Skin of body (tissue), 2 donors: Measurements from ENCODE around the gene SEC23IP. TPM values are rescaled to one million over a fixed set of nuclear protein-coding genes. Genes with fewer than 3 reads are reported as not detected.
"Not testable (repeated sequence)": the region's sequence is repeated elsewhere in the genome, so short reads cannot be mapped to it uniquely, and the experiment has no call there.

Experiments used
- DNase-seq: peaks from one replicate; lab custom pipeline; 2025; lab: John Stamatoyannopoulos, UW
- total RNA-seq: library from RNA; depleted of rRNA; stranded (reverse); fragments of >200 nt; gene quantifications from one replicate; pipeline ENCODE4 v1.2.3, GENCODE V29; 2014

SEC23IP gene
- total RNA-seq, 1 donor from 2014 or later = 17.1 TPM

DNA sequence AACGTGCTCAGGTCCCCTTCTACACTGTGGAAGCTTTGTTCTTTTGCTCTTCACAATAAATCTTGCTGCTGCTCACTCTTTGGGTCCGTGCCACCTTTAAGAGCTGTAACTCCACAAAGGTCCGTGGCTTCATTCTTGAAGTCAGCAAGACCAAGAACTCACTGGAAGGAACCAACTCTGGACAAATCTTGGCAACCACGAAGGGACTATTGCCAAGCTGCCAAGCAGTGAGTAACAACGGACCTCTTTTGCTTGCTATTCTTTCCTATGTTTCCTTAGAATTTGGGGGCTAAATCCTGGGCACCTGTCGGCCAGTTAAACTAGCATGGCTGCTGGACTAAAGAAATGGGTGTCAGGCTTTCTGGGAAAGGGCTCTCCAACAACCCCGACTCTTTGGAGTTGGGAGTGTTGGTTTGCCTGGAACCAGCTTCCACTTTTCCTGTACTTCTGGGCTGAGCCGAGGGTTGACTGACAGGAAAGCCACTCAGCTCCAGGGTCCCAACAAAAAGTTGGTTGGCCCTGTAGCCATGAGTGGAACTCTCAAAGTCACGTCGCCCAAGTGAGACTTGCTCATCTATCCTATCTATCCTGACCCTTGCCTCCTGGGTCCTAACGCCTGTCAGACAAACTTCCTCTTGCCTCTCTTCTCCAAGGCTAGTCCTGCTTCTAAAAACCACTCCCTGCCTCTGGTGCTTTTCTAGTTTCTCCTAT lies 8.5 kb upstream of the SEC23IP start:
- not testable (repeated sequence) for DNase-seq

- not testable (repeated sequence) for DNase-seq
Measured at GRCh38 chr10:119886070-119886469, 6.5 kb upstream of the SEC23IP start.

GRCh38 chr10:119888715-119889114 lies 3.8 kb upstream of the SEC23IP start:
- not testable (repeated sequence) for DNase-seq

GRCh38 chr10:119889201-119889600 lies 3.3 kb upstream of the SEC23IP start:
- DNase-seq = not testable (repeated sequence)

- DNase-seq = not testable (repeated sequence)
Measured at GRCh38 chr10:119890307-119890706, 2.2 kb upstream of the SEC23IP start.

DNA sequence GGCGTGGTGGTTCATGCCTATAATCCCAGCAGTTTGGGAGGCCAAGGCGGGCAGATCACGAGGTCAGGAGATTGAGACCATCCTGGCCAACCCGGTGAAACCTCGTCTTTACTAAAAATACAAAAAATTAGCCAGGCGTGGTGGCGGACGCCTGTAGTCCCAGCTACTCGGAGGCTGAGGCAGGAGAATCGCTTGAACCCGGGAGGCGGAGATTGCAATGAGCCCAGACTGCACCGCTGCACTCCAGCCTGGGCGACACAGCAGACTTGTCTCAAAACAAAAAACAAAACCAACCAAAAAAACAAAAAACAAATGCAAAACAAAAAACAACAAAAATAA lies 712 bp upstream of the SEC23IP start:
- DNase-seq = not testable (repeated sequence)

DNA sequence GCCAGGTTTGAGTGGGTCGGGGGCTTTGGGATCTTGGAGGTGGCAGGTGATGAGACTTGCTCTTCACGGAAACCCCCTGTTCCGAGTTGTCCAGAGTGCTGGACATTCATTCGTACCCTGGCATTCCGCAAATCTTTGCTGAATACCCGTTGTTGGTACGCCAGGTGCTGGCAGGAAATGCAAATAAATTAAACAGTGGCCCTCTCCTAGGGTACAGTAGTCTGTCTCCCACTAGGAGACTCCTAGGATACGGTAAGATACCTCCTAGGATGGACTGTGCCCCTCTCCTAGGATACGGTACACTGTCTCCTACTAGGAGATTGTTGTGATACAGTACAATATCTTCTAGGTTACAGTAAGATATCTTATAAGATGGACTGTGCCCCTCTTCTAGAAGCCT lies 544 bp downstream of the SEC23IP start:
- no peak for DNase-seq

GRCh38 chr10:119893845-119894427 lies 1.4 kb downstream of the SEC23IP start:
- DNase-seq = no peak

DNA sequence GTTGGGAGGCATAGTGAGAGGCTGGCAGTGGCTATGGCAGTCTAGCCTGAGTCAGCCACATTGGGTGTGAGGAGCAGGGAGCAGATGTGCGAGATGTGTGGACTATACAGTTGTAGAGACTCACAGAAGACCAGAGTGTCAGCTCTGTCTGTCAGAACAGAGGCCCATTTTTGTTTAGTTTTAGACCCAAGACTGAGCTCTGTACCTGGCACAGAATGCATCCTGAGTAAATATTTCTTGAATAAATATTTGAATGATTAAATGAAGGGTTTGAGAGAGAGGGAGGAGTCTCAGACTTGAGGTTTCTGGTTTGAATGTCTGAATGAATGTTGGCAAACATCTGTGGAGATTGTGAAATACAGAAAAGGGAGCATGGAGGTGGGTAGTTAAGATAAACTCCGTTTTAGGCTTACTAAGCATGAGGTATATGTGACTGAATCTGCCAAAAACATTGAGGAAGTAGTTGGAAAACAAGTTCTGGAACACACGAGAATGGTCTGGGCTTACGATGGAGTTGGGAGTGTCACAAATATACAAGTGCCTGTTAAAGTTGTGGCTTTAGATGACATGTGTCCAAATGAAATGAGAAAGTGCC lies 3.6 kb downstream of the SEC23IP start:
- DNase-seq = no peak

DNA sequence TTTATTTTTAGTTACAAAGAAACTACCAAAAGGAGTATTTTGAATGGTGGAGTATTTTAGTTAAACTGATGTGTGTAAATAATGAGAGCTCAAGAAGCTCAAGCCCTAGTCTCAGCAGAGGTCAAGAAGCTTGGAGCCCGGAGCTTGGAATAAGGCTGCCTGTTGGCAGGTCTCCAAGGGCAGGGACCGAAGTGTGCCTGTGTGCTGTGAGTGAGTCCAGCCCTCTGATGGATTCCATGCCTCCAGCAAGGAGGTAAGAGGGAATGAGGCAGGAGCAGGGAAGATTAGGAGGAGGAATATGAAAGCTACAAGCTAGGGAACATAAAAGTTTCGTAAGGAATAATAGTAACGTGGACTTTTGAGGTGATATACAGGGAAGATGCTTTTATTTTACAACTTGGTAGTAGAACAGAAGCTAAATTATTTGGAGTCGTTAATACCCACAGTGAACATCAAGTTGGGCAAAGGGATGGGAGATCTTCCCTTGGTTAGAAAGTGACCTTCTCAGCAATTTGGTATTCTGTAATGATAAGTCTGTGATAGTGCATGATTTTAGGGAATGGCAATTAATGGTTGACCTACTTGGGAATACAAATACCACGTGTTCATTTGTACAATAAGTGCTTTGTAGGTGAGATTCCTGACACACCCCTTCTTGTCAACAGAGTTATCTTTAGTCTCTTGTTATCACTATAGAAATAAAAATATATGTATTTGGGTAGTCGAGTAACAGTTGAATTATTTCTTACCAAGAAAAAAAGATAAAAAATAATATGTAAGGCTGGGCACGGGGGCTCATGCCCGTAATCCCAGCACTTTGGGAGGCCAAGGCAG lies 4.6 kb downstream of the SEC23IP start:
- DNase-seq = no peak

DNA sequence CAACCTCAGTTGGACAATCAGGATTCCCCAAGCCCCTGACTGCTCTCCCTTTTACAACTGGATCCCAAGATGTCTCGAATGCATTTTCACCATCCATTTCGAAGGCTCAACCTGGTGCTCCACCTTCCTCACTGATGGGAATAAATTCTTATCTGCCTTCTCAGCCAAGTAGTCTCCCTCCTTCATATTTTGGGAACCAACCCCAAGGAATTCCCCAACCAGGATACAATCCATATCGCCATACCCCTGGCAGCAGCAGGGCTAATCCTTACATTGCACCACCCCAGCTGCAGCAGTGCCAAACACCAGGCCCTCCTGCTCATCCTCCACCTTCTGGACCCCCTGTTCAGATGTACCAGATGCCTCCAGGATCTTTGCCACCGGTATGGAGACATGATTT lies 6.0 kb downstream of the SEC23IP start:
- no peak for DNase-seq

GRCh38 chr10:119903946-119904666 lies 11.6 kb downstream of the SEC23IP start:
- no peak for DNase-seq

DNA sequence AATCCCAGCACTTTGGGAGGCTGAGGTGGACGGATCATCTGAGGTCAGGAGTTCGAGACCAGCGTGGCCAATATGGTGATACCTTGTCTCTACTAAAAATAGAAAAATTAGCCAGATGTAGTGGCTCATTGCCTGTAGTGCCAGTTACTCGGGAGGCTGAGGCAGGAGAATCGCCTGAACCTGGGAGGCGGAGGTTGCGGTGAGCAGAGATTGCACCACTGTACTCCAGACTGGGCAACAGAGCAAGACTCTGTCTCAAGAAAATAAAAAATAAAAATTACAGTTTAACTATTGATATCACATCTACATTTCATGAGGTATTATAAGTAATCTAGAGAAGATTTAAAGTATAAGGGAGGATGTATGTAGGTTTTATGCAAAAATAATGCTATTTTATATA lies 15.2 kb downstream of the SEC23IP start:
- not testable (repeated sequence) for DNase-seq

- no peak for DNase-seq
Measured at GRCh38 chr10:119908166-119908565, 15.6 kb downstream of the SEC23IP start.

DNA sequence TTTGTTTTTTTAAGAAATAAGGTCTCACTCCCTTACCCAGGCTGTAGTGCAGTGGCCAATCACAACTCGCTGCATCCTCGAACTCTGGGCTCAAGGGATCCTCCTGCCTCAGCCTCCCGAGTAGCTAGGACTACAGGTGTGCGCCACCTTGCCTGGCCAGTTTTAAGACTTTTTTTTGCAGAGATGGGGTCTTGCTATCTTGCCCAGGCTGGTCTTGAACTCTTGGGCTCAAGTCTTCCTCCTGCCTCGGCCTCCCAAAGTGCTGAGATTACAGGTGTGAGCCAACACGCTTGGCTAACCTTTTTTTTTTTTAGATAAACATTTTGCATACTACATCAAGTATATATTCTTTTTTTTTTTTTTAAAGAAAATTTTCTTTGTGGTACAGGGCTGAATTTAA lies 18.2 kb downstream of the SEC23IP start:
- DNase-seq = no peak

DNA sequence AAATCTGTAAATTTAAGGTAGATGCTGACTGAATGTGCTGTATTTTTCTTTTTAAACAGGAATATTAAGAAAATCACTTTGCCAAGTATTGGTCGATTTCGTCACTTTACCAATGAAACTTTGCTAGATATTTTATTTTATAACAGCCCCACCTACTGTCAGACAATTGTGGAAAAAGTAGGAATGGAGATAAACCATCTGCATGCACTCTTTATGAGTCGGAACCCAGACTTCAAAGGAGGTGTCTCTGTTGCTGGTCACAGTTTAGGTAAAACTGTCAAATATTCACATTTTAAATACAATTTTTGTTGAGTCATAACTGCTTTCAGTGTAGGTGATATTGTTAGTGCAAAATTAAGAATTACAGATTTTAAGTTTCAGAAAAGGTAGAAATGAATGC lies 25.2 kb downstream of the SEC23IP start:
- DNase-seq = no peak

DNA sequence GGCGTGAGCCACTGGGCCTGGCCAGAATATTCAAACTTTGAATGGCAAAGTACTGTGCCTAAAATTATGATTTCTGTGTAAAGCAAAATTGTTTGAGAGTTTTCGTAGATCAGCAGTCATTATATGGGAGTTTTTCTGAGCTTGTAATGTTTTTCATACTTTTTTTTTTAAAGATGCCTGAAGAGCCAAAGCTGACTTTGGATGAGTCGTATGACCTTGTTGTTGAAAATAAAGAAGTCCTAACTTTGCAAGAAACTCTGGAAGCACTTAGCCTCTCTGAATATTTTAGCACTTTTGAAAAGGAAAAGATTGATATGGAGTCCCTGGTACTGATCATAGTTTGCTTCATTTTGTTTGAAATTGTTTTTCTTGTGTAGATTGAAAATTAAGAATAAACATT lies 26.7 kb downstream of the SEC23IP start:
- DNase-seq = no peak

GRCh38 chr10:119919826-119920225 lies 27.3 kb downstream of the SEC23IP start:
- DNase-seq = no peak

GRCh38 chr10:119928411-119928810 lies 35.9 kb downstream of the SEC23IP start:
- no peak for DNase-seq

DNA sequence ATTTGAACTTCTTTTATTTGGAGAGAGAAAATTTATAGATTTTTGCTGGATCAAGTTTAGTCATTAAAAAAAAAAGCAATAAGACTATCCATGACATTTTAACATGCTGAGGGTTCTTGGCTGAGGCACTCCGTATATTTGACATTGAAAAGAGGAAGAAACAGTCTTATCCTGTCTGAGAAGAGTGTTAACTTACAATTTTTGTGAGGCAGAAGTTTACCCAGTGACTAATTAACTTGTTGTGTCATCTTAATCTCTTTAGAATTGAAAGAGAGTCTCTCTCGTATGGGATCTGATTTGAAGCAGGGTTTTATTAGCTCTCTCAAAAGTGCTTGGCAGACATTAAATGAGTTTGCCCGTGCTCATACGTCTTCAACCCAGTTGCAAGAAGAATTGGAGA lies 39.3 kb downstream of the SEC23IP start:
- no peak for DNase-seq

DNA sequence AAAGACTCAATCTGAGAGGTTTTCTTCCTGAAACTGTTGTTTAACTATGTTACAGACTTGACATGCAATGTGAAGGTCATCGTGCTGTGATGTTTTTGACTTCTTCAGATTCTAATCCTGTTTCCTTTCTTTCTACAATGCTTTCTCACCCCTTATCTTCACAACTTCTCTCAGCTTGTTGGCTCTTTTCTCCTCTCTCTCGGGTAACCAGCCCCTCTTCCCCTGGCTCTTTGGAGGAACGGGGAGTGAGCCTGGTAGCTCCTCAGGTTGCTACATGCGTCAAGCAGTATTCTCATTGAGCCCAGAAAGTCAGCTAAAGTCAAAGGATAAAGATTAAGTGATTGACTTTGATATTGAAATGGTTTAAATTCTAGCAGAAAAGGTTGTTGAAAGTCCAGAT lies 40.1 kb downstream of the SEC23IP start:
- DNase-seq = no peak
